Inflammatory macrophage treated with lipopolysaccharide for 1 hour (primary cell): ENCODE results near the gene PNPLA2.

Experiments
- DNase-seq, 2 donors: peaks; one replicate each; pipeline ENCODE4 v3.0.0-alpha.2; 2020 to 2022

The PNPLA2 gene, protein sequence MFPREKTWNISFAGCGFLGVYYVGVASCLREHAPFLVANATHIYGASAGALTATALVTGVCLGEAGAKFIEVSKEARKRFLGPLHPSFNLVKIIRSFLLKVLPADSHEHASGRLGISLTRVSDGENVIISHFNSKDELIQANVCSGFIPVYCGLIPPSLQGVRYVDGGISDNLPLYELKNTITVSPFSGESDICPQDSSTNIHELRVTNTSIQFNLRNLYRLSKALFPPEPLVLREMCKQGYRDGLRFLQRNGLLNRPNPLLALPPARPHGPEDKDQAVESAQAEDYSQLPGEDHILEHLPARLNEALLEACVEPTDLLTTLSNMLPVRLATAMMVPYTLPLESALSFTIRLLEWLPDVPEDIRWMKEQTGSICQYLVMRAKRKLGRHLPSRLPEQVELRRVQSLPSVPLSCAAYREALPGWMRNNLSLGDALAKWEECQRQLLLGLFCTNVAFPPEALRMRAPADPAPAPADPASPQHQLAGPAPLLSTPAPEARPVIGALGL

DNA sequence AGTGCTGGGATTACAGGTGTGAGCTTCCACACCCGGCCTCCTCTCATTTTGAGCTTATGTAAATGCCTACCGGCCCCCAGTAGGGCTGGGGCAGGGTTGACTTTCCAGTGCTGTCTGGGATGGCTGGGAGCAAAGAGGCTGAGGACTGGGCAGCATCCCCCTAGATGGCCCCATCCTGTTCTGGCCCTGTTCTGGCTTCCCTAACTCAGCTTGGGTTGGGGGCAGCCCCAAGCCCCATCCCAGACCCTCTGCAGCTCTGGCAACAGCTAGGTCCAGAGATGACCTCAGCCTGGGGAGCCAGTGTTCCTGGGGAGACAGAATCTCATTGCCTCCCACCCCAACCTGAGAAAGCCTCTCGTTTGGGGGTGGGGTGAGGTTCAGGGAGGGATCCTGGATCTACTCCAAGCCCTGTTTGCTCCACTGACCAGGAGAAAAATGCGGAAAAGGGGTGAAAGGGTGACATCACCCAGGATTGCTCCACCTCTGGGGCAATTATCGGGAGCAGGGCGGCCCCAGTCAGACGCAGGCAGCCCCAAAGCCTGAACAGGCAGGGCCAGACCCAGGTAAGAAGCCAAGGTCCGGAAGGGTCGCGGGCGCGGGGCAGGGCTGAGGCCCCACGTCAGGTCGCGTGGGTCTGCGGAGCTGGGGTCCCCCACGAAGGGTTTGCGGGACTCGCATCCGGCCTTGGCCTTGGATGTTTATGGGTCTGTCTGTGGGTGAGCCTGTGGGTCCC lies at the start of gene PNPLA2:
Gene PNPLA2 (plus strand): TSS at position 519 of the 733 bp plus-strand sequence. CDS start 805 bp downstream, outside the sequence.
- no peak for DNase-seq

DNA sequence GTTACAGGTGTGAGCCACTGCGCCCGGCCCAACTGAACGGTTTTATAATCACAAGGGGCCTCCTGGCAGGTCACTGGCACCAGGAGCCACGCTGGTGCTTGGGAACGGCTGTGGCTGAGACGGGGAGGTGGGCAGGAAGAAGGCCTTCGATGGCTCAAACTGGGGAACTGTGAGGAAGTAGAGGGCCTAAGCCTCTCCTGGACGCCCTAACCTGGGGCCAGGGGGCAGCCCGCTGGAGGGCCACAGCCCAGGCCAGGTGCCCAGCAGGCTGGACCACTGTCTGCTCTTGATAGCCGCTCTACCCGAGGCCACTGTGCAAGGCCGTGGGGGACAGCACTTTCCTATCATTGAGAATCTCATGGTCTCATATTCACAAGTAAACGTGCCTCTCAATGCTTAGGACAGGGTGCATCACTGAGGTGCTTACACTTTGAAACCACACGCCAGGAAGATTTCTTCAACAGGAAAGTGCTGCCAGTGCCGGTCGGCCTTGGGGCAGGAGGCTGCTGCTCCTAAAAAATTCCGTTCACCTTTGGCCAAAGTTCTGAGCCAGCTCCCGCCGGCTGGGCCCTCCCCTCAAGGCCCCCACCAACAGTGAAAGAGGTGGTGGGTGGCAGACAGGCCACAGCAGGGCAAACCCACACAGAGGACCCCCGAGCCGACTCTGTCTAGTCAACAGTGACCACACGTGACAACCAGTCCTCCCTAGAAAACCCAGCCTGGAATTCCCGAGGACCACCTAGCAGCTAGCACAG lies 48.6 kb upstream of the PNPLA2 start:
- no peak for DNase-seq

DNA sequence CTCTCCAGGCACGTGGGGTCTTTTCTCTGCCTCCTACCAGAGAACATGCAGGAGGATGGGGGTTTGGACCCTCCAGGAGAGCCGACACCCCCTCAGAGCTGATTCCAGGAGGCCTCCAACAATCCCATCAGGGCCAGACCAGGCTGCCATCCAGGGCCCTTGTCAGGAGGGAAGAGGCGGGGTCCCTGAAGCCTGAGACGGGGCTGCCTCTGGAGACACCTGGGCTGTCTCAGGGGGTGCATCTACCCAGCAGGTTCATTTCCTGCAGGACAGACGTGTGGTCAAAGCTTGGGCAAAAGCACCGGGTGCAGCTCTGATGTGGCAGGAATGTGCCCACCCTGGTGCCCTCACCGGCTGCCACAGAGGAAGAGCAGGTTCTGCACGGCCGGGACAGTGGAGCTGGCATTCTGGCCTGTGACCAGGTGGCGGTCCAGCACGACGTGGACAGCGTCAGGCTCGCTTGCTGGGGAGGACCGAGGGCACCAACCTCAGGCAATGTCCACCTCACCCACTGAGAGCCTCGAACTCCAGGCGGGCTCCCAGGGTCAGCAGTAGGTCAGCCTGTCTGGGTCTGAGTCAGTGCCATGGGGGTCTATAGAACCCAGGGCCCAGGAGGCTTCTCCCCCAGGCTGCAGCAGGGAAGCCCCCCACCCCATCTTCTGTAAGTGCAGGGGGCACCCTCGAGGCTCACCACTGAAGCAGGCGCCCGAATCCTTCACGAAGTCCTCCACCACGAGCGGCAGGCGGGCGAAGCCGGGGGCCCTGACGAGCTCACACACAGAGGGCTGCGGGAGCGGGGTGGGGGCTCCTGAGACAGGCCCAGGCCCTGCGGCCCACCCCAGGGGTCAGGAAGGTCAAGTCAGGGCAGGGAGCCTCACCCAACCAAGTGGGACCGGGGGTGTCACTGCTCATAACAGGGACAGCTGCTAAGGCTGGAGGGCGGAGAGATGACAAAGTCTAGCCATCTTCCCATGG lies 47.8 kb upstream of the PNPLA2 start:
- DNase-seq: no peak

DNA sequence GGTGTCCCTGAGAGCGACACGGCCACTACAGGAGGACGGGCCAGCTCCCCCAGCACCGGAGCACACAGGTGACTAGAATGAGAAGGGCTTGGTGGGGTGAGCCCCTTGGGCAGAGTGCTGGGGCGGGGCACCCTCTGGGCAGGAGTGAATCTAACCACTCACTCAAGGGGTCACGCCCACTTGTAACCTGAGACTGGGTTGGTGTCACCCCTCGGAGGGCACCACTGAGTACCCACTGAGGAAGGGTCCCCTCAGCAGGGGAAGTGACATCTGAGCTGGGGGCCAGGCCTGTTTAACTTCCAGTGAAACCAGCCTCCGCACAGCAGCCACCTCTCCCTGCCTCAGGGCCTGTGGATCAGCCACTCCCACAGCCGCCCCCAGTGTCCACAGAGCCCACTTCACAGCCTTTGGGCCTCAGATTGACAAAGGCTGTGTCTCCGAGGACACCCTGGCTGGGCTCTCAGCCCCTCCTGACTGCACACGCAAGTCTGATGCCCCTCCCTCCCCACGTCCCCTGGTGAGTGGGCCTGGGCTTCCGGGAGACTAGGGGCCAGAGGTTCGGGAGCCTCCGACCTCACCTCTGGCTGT lies 47.0 kb upstream of the PNPLA2 start:
- no peak for DNase-seq

DNA sequence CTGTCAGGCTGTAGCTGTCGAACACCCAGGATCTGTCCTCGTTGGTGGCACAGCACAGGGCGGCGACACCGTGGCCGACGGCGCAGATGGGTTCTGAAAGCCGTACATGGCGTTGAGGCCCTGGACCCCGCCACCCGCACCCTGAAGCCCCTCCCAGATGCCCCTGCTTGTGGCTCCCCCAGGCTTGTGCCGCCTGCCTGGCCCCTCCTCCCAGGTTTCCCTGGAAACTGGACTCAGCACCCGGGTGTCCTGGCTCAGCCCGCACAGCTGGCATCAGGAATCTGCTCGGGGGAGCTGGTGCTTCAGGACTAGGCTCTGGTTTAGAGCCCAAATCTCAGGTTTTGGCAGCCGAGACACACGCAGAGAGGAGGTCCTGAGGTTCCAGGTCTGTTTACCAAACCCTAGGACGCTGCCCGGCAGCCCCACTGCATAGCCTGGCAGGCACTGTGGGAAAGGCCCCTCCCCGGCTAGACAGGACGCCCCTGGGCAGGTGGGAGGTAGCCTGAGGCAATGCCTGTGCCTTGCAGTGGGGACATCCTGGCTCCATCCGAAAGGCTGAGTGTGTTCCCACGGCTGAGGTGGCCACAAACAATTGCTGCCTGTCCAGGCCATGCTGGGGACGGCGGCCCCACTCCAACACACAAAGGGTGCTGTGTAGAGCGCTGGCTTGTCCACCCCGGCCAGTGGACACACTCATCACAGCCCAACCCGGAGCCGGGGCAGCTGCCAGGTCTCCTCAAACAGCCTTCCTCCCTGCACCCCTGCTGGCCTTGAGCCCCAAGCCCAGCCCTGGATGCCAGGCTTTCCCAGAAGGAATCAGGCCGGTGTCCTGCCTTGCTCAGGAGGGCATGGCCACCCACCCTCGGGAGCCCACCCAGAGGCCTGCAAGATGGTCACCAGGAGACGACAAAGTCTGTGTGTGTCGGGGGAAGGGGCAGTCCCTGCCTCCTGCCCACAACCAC lies 46.0 kb upstream of the PNPLA2 start:
- no peak for DNase-seq

DNA sequence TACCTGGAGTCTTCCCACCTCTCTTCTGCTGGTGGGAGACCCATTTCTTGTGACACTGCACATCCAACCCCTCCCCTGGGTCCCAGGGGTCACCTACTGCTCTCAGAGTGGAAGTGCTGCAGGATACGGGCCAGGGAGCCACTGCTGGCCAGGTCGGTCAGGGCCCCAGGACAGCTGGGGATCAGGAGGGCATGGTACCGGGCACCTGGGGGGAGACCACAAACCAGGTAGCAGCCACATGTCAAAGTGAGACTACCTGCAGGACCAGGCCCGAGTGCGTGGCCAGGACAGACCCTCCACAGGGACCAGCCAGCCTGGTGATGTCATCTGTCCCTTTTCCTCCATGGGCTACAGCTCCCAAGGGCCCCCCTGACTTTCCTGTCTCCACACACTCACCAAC lies 45.3 kb upstream of the PNPLA2 start:
- DNase-seq: no peak

DNA sequence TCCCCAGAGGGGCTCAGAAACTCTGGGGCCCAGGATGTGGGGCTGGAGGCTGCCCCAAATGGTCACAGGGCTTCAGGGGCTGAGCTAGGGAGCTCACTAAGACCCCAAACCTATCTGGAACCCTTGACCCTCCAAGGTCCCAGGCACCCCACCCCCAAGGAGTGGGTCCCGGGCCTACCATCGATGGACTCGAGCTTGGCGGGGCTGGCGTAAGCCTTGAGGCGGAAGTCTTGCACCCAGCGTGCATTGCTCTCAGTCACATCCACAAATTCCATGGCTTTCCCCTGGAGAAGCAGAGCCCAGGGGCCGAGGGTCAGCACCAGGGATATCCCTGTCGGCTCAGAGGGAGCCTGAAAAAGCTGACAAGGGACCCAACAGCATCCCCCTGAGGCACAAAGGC lies 44.9 kb upstream of the PNPLA2 start:
- no peak for DNase-seq

DNA sequence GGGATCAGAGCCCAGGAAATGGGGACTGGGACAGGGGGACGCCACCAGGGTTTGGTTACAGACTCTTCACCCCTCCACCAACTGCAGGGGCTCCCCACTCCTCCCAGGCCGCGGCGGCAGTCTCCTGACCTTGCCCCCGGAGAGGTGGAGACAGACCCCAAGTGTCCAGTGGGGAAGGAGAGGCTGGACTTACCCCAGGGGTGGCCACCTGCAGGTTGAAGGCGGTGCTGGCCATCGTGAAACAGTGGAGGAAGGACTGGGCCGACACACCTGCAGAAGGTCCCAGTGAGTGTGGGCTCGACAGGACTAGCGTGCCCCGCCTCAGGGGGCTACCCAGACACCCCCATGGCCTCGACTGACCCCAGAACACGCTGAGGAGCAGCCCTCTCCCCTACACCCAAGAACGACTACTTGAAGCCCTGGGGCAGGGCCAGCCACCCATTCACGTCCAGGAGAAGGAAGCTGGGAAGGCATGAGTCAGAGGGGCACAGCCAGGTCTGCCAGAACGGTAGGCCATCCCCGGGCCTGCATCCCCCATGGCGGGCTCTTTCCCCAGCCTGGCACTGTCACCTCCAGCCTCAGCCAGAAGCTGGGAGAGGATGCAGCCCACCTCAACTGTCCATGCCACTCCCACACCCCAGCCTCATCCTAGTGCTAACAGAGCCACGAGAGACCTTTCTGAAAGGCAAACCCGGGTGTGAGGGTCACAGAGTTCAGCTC lies 43.7 kb upstream of the PNPLA2 start:
- no peak for DNase-seq

DNA sequence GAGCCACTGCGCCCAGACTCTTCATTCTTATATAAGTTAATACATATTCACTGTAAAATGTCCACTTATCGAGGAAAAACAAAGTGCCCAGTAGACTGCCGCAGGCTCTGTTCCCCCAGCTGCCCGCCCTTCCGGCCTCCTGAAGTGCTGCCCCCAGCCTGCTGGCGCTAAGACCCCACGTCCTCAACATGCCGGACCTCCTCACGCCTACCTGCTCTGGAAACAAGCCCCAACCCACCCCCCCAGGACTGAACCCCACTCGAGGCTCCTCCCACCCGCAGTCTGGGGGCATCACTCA lies 42.5 kb upstream of the PNPLA2 start:
- no peak for DNase-seq

DNA sequence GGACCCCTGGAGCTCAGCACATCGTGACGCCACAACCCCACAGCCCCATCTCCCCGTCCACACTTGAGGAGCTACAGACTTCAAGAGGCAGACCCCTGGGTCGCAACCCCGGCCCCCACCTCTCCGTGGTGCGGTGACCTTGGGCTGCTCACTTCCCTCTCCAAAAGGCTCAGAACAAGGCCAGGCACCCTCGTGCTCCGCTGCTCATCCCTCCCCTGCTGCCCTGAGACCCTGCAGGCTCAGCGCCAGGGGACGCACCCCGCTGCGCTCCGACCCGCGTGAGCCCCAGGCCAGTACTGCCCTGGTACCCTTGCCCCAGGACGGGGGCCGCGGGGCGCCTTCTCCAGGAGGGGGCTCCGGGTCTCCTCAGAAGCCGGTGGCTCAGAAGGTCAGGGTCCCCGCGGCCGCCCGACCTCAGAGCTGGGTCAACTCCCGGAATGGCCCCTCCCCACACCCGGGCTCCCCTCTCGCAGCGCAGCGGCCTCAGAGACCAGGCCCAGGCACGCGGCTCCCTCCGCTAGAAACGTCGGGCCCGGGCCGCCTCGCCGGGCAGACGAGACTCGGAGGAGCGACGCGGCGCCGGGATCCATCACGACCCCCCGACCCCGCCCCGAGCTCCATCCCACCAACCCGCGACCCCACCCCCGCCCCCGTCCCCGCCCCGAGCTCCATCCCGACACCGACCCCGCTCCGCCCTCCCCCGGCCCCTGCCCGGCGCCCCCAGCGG lies 42.0 kb upstream of the PNPLA2 start:
- DNase-seq: peak in 1 of 2 donors; percentile 17

DNA sequence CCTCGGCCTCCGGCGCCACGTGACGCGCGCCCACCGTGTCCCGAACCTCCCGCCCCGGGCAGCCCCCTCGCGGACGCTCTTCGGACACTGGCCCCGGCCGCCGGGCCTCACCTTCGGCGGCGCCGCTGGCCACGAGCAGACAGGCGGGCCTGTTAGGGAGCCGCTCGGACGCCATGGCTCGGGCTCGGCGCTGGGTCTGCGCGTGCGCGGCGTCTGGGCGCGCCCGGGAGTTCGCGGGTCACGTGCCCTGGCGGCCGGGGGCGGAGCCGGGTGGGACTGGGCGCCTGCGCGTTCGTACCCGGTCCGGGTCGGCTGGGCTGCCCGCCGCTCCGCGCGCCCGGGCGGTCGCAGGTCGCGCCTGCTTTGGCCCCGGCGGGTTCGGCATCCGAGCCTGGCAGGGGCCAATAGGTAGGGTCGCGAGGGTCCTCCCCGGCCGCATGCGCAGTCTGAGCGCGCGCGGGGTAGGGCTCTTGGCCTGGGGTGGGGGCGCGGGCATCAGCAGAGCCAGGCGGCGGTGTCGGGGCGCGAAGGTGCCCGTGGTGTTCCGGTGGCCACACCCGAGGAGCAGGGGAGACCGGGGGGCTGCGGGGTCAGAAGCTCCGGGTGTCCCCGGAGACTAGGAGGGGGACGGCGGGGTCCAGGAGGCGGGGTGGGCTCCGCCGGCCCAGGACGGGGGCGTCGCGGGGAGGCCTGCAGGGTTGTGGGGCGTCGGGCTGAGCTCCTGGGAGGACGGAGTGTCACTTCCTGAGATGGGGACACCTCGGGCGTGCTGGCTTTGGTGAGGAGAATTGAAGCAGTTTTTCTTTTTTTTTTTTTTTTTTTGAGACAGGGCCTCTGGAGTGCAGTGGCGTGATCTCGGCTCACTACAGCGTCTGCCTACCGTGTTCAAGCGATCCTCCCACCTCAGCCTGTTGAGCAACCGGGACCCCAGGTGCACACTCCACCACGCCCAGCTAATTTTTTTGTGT lies 41.1 kb upstream of the PNPLA2 start, which contains the start of gene GATD1:
Gene GATD1 (minus strand): TSS at position 200 of the 968 bp plus-strand sequence. CDS start 25 bp downstream, at position 175.
- peak; percentile 81 to 93 for DNase-seq

DNA sequence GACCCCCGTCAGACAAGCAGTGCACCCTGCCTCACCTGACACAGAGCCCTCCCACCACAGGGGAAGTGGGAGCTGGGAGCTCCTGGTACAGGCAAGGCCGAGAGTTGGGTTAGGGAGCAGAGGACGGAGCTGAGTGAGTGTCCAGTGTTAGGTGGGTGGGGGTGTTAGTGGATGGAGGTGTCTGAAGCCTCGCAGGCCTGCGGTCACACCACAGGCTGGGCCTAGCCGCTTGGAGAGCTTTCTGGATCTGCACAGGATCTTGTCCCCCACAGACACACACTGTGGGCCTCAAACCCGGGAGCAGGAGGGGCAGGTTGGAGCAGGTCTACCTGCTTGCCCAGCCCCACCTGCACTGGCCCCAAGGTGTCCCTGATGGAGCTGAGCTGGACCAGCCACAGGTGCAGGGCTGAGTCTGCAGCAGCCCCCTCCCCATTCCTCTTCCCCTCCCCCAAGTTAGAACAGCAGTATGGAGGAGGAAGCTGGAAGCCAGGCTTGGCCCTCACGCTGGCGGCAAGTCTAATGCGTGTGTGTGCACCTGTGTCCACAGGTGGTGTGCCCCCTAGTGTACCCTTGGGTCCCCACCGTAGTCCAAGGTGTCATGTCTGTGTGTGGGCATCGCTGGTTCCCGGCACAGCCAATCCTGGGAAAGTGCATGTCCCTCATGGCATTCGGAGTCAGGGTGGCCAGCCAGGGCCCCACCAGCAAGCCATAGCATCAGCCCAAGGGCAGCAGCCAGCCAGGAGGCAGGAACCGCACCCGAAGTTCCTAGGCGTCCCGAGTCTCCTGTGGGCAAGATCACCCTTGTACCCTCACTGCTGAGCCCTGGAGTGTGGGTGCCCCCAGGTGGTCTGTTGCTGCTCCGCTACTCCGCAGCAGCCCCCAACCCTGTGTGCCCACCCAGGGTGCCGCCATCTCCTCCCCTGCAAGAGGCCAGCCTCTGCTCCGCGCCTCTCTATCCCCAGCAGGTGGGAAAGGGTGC lies 39.4 kb upstream of the PNPLA2 start:
- no peak for DNase-seq

DNA sequence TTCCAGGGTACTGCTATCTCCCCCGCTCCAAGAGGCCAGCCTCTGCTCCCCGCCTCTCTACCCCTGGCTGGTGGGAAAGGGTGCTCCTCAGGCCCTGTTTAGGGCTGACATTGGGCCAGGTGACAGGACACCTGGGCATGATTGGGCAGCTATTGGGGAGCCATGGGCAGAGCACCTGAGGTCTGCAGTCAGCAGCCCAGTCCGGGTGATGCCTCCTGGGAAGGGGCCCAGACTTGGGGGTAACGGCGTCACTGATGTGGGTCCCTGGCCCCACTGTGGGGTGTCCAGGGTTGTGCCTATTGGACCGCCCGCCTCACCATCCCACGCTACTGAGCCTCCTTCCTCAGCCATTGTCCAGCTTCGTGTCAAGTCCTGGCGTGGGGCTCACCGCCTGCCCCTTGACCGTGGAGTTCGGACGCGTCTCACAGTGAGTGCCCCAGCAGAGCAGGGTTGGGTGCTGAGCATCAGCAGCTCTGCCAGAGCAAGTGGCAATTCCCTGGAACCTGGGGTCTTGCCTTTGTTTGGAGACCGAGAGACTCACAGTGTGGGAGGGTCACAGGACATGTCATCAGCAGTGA lies 38.7 kb upstream of the PNPLA2 start:
- no peak for DNase-seq

DNA sequence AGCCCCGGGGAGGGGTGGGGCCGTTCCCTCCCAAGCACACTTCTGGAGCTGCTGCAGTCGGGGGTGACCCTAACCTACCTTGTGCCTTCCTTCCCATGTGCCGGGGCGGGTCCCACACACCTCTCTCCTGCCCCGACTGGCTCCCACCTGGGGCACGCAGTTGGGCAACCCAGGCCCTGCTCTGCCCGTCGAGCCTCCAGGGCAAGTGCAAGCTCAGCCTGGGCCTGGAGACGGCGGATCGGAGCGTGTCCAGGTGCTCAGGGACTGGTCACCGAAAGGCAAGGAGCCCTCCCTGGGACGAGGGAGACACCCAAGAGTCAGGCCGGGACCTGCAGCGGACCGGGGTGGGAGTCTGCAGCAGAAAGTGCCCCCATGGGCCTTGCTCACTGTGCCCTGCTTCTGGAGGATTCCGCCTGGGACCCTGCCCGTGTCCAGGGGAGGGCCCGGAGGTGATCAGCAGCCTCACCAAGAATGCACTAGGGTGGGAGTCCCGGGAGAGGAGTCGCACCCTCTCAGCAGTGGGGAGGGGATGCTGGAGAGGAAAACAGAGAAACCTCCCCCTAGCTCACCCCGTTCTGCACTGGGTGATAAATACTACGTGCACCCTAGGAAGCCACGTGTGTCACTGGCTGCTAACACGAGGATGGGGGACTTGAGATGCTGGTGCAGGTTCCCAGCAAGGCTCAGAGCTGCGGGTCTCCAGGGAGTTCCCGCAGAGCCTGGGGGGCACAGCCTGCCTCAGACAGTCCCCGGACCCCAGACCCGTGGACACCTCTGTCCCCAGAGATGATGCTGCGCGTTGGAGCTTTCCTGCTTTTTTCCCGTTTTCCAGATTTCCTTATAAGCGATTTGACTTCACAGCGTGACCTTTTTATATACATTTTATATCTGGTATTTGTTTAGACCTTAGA lies 36.2 kb upstream of the PNPLA2 start:
- DNase-seq: no peak

DNA sequence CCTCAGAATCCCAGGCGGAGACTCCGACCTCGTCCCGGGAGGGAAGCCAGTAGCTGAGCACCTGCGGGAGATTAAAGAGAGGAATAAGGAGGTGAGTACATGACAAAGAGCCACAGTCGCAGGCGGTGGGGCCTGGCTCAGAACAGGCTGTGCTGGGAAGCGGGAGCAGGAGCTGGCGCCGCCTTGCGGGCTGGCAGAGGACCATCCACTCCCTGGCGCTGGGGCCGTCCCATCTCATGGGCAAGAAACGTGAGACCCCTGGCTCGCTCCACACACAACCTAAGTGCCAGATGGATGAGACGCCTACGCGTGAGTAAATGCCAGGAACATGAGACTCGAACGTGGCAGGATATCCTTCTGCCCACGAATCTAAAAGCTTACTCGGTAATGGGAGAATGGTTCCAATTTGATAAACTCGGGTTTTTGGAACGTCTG lies 35.1 kb upstream of the PNPLA2 start:
- no peak for DNase-seq
